Vagina (tissue), 2 donors: ENCODE results near the gene KIAA0408.
"Not testable (repeated sequence)": the region's sequence is repeated elsewhere in the genome, so short reads cannot be mapped to it uniquely, and the experiment has no call there.

Experiments used
- CTCF ChIP-seq, 3 experiments: fragments of 450-650 bp in 2 of 3; fragments of 200-600 bp in 1 of 3; sonication (generic) in 1 of 3; IDR thresholded peaks; one replicate each; pipeline ENCODE4 v1.5.1; 2017 to 2019; ENCODE audit warnings: antibody characterized with exemption in 3 of 3, mild to moderate bottlenecking in 2 of 3, moderate library complexity in 2 of 3
- POLR2AphosphoS5 ChIP-seq, 2 donors: sonication (generic); formaldehyde crosslinking; IDR thresholded peaks; one replicate each; pipeline ENCODE4 v1.9.0; 2017; ENCODE audit warnings: antibody characterized with exemption in 2 of 2, mild to moderate bottlenecking in 2 of 2, low read depth in 1 of 2; ENCODE audit not compliant: insufficient read depth in 1 of 2

- TF ChIP-seq CTCF (IDR thresholded peaks at IDR 0.05); POLR2AphosphoS5 (IDR thresholded peaks at IDR 0.05; ENCODE audit: insufficient read depth in 1 of 2, low read depth in 1 of 2): not testable (repeated sequence)
Measured at GRCh38 chr6:127421164-127421563, 38.0 kb downstream of the KIAA0408 start.
